Measurements from ENCODE around the gene EPB41.
"Not testable (repeated sequence)": the region's sequence is repeated elsewhere in the genome, so short reads cannot be mapped to it uniquely, and the experiment has no call there.

The EPB41 gene

DNA sequence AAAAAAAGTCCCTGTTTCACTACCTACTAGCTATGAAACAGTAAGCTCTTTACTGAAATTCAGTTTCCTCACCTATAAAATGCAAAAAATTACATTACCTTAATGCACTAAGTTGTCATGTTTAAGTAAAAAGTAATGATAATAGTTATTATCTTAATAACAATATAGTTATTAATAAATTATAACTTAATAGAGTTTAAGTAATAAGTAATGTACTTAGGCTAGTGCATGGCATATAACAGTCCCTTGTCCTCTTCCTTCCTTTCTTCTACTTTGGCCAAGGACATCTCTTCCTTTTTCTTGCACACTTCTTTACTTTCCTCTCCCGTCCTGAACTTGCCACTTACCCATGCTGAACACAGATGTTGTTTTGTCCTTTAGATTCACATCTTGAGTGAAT, 200.3 kb downstream of the EPB41 start:
- no peak for DNase-seq

DNA sequence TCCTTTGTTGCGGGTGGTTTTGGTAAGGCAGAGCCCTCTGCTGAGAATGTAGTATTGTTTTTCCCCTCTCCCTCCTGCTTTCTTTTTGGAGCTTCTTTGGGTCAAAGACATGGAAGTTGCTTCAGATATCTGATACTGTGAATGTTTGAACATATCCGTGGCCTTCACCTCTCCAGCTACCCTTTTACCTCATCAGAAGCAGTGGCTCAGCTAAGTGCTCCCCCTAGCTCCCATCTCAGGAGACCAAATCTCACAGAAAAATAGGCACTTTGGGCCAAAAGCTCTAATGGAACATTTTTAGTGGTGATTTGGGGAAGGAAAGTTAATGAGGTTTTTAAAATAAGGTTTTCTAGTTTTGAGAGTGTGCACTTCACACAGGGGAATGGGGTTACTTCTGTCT, 203.0 kb downstream of the EPB41 start:
- DNase-seq = no peak

DNA sequence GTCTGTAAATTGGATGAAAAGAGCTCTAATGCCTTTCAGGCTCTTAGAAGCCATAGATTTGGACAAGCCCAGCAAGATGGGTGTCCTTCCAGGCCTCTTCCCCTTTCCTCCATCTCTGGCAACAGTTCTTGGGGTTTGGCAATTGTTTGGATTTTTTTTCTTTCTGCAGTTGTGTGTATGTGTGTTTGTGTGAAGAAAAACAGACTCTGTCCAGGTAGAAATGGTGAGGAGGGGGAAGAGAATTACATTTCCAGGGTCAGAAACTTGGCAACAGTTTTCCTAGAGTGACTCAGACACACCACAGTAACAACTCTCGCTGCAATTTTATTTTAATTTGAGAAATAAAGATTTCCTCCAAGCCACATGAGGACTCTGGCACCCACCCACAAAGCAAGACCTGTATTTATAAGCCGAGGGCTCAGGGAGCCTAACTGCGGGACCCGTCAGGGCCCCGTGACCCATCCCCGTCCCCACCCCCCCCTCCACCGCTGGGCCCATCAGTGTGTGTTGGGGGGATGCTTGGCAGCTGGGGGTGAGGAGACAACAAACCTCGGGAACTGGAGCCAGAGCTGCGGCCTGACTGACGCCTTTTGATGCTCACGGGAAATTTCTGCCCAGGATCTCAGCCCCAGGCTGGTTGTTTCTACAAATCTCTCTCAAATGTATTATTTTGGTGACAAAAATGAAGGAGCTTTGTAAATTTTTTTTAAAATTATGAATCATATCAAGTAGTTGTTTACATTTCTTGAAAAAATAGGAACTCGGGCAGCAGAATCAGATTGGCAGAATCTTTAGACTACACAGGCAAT, 205.0 kb downstream of the EPB41 start:
- no peak for DNase-seq

DNA sequence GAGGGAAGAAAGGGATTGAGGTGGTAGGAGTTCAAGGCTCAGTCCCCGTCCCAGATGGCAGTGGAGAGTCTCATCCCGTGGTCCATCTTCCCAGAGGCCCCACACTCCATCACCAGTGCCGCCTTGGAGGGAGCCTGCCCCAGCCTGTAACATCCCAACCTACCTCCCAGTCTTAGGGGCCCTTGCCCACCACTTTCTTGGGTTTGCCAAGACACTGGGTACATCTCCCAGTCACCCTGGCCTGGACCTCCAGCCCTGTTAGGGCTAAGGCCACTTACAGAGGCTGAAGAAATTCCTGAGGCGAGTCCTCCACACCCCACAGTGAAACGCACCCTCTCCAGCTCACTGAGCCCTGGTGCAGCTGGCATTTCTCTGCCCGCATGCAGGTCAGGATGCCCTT, 206.0 kb downstream of the EPB41 start:
- DNase-seq = no peak

DNA sequence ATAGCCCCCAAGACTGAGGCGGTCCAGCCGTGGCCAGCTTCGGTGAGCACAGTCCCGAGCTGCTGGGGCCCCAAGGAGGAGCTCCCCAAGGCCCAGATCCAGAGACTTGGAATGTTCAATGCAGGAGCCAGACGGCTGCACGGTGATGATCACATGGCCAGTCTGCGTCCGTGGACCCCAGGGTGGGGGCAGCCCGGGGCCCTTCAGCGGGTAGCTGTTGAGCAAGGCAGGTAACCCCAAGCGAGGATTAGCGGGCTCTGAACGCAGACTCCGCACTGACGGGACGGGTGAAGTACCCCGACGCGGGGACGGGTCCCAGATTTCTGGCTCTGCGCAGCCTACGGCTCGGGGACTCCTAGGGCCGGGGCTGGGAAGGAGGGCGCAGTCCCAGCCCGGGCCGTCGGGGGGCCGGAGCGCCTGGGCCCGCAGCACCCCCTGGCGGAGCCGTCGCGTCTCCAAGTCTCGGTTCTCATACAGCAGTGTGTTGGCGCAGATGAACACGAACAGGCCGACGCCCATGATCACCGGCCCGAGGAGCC, 206.6 kb downstream of the EPB41 start:
- peak; percentile 39 for DNase-seq

DNA sequence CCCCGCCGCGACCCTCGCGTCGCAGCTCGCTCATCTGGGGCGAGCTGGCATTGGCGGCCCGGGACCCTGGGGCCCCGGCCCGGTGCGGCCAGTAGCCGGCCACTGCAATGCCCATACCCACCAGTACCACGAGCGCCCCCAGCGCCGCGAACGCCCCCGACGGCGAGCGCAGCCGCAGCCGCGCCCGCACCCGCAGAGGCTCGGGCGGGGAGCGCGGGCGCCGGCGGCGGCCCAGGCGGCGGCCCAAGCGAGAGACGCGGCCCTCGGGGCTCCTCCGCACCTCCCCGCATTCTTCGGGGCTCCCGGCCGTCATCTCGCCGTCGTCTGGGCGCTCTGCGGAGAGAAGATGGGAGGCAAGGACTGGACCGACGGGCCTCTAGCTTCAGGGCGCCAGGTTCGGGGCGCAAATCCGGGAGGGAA, 207.2 kb downstream of the EPB41 start:
- no peak for DNase-seq

DNA sequence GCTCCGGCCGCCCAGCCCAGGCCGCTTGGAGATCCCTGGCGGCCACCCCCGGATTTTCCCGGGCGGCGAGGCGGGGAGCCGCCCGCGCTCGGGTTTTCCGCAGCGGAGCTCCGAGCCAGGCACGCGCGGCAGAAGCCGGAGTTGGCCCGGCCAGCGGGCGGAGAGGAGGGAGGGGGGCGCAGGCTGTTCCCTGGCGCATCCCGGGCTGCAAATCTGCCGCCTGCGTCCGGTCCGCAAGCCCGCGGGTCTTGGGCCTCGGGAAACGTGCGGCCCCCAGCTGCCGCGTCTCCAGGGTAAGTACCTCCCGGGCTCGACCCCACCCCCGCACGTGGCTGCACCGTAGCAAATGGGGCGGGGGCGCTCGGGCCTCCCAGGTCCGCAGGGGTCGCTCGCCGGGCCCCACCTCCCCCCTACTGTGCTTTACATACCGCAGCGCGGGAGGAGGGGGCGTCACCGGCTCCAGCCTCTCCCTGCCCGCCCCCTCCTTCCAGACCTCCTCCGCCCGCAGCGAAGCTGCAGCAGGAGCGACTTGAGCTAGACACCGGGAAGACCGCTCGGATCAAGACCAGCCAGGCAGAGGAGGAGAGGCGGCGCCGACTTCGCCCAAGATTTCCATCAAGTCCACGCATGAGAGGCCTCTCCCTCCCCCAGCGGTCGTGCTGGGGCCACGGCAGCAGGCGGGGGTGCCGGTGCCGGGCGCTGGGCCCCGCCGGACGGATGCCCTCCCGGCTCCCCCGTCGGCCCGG, 207.7 kb downstream of the EPB41 start:
- DNase-seq = no peak

DNA sequence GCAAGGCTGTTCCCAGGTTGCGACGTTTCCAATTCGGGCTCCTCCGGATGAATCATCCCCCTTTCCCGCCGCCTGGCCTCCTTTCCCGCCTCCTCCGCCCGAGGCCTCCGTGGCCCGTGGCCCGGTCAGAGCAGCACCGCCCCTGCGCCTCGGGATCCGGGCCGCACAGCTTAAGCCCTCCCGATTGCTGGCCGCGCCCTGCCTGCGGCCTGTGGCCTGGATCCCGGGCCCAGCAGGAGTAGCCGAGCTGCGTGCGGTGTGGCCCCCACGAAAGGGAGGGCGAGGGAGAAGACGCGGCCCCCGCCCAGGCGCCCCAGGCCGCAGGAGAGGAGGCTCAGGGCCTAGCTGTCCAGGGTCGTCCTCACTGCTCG, 208.3 kb downstream of the EPB41 start:
- DNase-seq = no peak

DNA sequence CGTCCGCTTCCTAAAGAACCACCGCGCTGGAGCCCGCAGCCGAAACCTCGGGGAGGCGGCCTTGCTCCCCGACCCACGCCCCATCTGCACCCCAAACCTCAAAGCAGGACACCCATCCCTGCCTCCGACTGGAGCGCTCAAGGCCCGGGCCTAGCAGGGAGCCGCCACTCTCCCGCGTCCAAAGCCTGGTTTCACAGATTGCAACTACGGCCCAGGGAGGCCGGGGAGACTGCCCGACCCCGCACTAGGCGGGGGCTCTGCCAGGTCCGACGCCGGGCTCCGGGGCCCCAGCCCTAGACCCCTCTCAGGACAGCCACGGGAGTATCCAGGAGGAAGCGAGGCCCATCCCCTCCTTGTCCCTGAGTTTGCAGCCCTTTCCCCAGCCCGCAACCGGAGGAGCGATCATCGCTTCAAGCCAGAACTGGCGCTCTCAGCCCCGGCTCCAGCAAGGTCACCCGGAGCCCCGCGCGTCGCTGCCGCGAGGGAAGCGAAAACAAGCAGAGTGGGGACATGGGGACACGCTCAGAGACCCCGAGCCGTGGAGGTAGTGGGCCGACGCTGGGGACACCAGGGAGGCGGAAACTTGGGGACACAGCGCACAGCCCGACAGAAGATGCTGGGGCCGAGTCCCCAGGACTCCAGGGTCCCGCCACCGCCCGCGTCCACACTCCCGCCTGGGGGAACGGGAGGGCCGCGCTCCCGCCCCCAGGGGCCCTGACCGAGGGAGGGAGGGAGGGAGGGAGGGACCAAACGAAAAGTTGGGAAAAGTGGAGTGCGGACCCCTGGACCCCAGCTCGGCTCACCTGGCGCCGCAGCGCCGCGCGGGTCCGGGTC, 208.9 kb downstream of the EPB41 start:
- DNase-seq = no peak

DNA sequence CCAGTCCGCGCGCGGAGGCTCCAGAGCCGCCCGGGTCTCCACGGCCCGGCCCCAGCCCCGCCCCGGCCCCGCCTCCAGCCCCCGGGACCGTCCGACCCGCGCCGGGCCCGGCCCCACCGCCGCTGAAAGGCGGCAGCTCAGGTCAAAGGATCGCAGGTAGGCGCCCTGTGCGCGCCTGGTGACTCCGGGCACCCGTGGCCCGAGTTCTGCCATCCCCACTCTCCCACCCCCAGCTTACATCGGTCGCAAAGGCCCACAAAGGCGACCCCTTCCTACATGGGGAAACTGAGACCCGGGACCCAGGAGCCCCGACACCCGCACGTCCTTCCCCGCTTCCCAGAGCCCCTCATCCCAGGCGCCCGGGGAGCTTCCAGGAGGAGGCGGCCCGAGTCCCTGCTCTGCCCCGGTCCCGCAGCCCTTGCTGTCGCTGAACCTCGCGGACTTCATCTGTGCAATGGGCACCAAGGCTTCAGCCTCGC, 209.6 kb downstream of the EPB41 start, which contains the start of gene TMEM200B:
TMEM200B (minus strand) TSS at position 17 of the 479 bp plus-strand sequence. CDS start 2,075 bp downstream, outside the sequence.
- no peak for DNase-seq

DNA sequence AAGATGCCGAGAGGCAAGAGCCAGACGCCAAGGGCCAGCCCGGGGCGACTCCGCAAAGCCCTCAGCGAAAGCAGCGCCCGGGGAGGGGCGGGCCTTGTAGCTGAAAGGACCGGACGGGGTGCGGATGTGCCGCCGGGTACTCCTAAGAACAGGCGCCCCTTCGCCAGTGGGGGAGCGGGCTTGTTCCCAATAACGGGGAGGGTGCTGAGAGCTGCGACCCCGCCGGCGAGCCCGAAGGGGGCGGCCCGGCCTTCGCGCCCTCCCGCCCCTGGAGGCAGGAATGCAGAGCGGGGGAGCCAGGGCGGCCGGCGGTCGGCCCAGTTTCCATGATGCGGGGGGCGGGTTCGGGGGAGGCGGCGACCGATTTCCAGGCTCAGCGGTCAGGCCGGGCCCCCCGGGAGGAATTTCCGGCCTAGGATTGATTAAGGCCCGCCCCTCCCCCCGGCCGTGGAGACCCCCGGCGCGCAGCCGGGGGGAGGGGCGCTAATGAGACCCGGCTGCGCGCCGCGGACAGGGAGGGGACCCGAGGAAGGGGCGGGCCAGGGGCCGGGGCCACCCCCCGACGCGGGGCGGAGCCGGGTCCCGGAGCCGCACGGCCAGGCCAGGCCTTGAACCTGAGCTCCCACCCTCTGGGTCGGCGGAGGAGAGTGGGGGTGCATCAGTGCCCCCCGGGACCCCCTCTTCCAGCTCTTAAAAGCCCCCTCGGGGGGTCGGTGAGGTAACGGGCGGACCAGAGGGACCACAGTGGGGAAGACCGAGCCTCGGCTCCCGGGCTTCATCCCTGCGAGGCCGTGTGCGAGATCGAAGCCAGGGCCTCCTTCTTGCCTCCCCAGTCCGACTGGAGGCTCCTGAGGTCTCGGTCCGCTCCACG, 210.2 kb downstream of the EPB41 start:
- no peak for DNase-seq

DNA sequence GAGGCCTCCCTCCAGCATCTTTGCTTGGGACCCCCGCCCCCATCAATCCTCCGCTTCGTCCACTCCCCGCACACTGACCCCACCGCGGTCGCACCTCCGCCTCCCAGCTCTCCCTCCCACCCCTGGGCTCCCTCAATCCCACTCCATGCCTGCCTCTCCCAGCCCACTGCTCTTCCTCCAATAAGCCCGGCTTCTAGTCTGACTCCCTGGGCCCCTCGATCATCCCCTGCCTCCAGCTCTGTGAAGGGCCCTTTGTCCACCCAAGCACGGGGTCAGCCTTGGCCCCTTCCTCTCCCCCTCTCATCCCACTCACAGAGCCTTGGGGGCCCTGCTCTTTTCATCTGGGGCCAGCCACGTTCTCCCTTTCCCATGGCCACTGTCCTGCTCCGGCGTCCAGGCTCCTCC, 210.9 kb downstream of the EPB41 start:
- no peak for DNase-seq

DNA sequence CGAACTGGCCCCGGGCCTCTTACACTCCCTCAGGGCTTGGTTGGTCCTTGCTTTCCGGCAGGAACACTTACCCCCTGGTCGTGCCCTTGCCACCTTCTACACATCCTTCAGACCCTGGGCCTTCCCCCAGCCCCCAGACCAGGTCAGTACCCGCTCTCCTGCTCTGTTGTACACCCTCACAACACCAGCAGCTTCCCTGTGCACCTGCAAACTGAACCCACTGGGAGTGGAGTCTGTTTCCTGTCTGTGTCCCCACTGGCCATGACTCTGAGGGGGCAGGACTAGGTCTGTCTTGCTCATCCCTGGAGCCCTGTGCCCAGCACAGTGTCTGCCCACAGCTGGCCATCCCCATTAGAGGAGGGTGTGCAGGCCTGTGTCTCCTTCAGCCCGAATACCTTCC, 211.4 kb downstream of the EPB41 start:
- DNase-seq = no peak

DNA sequence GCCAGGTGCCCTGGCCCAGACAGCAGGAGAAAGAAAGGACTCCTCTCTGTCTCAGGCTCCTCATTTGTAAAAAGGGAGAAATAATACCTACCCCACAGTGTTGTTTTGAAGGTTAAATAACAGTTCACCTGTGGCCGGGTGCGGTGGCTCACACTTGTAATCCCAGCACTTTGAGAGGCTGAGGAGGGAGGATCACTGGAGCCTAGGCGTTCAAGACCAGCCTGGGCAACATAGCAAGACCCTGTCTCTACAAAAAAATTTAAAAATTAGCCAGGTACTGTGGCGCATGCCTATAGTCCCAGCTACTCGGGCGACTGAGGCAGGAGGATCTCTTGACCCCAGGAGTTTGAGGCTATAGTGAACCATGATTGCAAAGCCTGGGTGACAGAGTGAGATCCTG, 211.8 kb downstream of the EPB41 start:
- no peak for DNase-seq

DNA sequence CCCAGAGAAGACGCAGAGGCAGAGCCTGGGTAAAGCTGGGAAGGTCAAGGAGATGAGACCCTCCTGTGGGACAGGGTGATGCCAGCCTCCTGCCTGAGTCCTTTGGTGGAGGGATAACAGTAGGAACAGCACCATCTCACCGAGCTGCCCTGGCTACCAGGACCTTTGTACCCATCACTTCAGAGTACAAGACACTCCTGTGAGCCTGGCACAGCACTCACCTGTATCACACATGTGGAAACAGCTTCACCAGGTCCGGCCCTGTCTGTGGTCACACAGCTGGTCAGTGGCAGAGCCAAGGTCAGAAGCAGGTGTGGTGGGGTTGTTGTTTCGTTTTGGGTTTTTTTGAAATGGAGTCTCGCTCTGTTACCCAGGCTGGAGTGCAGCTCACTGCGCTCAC, 214.4 kb downstream of the EPB41 start:
- no peak for DNase-seq

DNA sequence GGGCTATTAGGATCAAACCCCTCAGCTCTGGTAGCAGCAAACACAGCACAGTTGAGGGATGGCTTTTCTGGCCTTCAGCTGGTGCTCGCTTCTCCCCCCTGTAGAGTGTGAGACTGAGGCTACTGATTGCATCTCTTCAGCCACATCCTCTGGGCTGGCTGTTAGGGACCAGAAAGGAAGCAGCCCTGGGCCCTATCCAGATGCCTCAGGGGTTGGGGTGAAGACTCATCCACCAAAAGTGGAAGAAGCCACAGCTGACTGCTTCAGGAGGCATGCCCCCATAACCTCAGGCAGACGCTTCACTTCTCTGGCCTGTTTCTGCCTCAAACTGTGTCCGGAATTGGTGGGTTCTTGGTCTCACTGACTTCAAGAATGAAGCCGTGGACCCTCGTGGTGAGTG, 215.5 kb downstream of the EPB41 start:
- DNase-seq = no peak

DNA sequence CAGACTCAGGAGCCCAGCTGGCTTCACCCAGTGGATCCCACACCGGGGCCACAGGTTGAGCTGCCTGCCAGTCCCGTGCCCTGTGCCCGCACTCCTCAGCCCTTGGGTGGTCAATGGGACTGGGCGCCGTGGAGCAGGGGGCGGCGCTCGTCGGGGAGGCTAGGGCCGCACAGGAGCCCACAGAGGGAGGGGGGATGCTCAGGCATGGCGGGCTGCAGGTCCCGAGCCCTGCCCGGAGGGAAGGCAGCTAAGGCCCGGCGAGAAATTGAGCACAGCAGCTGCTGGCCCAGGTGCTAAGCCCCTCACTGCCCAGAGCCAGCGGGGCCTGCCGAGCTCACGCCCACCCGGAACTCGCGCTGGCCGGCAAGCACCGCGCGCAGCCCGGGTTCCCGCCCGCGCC, 216.7 kb downstream of the EPB41 start:
- DNase-seq = not testable (repeated sequence)

DNA sequence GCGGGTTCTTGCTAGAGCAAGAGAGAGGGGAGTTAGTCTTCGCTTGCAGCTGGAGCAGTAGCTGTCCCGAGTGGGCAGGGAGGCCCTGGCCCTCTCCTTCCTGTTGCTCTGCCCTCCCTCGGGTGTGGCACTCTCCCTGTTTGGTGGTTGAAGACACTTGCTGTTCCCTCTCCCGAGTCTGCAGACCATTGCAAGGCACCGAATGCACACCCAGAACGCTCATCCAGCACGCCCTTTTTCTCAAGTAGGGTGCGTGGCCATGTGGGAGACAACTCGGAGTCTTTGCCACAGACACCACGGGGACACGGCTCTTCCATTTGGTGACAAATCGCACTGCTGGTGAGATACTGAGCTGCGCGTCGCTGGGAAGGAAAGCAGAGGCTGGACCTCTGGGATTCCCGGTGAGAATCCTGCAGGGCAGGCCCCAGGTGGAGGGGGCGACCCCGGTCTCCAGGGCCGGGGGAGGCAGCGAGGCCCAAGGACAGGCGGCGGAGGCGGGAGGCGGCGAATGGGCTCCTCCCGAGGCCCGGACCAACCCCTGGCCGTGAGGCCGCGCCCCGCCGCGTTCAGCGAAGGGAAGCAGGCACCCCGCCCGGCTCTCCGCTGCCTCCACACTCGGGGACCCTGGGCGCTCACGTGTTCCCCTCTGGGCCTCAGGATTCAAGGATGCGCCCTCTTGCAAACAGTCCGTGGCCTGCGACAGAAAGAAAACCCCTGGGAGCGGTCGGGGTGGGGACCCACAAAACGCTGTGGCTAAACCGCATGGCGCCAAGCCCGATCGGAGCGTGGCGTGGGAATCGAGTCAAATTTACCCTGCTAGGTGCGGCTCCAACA, 219.7 kb downstream of the EPB41 start:
- DNase-seq = no peak

DNA sequence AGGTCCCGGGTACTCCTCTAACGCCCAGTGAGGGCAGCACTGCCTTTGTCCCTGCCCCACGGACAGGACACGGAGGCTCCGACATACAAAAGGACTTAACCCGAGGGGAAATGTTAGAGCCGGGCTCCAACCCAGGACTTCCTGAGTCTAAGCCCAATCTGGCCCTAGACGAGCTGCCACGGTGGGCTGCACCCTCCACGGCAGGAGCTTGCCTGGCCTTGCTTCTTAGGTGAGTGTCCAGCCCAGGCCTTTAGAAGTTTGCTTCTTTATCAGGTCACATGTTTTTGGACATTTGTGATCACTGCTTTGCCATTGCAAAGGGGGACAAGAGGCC, 220.3 kb downstream of the EPB41 start:
- no peak for DNase-seq

DNA sequence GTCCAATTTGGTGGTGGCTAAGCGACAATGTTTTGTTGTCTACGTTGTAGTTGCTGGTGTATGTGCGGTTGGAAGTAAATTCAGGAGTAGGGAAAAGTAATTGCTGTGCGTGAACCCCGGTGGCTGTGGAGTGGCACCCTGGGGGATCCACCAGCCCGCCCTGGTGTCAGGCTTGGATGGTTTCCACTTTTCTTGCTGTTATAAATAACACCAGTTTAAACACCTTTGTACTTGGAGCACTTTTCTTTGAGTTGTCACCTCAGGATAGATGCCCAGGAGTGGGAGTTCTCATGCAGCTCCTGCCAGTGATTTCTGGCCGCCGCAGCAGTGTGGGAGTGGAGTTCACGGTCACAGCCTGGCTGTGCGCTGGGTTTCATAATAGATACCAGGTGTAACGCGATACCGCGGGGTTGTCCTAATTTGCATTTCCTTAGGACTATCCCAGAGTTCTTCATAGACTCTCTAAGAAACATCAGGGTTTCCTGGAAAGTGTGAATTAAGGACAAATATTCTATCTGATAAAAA, 222.1 kb downstream of the EPB41 start:
- DNase-seq = no peak

DNA sequence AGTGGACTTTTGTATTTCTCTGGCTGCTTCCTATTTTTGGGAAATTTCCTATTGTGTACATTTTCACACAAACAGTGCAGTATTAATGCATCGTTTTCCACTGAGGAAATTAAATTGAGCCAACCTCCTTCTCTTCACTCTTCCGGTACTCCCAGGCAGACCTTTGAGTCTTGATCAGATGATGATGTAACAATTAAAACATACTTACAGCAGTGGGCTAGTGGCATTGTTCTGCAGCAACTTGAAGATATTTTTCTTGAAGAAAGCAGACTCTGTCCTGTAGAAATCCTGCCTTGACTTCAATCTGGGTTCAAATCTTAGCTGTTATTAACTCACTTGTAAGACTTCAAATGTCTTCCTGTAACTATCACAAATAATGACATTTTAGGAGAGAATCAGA, 228.3 kb downstream of the EPB41 start:
- DNase-seq = no peak
